NB4 (cell line): ENCODE results near the gene PSMD13.

Source experiments
- MYC ChIP-seq: IDR thresholded peaks from 2 replicates; pipeline ENCODE4 v1.6.1; 2011; ENCODE audit warnings: low read depth, low read length
- POLR2A ChIP-seq: IDR thresholded peaks from 2 replicates; pipeline ENCODE4 v1.6.1; 2011; ENCODE audit warnings: mild to moderate bottlenecking; ENCODE audit not compliant: insufficient read length; ENCODE audit errors: extremely low read depth
- TF ChIP-seq, protein P1 (sequence below): IDR thresholded peaks from one replicate; pipeline ENCODE4 v1.5.1; 2012; ENCODE audit warnings: low read depth, low read length

DNA sequence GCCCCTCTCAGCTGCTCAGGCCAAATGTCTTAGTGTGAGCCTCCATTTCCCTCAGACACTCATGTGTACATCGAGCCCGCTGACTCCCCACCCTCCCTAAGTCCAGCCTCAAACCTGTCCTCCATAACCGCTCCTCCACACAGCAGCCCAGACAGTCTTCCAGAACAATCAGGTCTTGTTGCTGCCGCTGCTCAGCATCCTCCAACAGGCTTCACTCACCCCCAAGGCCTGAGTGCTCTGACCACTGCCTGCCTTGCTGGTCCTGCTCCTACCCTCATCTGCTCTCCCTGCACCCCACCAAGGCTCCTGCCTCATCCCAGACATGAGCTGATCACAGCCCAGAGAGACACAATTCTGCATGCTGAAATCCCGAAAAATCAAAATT, 17.1 kb downstream of the PSMD13 start:
- TF ChIP-seq, protein P1, sequence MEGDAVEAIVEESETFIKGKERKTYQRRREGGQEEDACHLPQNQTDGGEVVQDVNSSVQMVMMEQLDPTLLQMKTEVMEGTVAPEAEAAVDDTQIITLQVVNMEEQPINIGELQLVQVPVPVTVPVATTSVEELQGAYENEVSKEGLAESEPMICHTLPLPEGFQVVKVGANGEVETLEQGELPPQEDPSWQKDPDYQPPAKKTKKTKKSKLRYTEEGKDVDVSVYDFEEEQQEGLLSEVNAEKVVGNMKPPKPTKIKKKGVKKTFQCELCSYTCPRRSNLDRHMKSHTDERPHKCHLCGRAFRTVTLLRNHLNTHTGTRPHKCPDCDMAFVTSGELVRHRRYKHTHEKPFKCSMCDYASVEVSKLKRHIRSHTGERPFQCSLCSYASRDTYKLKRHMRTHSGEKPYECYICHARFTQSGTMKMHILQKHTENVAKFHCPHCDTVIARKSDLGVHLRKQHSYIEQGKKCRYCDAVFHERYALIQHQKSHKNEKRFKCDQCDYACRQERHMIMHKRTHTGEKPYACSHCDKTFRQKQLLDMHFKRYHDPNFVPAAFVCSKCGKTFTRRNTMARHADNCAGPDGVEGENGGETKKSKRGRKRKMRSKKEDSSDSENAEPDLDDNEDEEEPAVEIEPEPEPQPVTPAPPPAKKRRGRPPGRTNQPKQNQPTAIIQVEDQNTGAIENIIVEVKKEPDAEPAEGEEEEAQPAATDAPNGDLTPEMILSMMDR = no peak
- no peak for TF ChIP-seq POLR2A
- no peak for TF ChIP-seq MYC
